ENCODE data around the gene PLXNB2.

DNA sequence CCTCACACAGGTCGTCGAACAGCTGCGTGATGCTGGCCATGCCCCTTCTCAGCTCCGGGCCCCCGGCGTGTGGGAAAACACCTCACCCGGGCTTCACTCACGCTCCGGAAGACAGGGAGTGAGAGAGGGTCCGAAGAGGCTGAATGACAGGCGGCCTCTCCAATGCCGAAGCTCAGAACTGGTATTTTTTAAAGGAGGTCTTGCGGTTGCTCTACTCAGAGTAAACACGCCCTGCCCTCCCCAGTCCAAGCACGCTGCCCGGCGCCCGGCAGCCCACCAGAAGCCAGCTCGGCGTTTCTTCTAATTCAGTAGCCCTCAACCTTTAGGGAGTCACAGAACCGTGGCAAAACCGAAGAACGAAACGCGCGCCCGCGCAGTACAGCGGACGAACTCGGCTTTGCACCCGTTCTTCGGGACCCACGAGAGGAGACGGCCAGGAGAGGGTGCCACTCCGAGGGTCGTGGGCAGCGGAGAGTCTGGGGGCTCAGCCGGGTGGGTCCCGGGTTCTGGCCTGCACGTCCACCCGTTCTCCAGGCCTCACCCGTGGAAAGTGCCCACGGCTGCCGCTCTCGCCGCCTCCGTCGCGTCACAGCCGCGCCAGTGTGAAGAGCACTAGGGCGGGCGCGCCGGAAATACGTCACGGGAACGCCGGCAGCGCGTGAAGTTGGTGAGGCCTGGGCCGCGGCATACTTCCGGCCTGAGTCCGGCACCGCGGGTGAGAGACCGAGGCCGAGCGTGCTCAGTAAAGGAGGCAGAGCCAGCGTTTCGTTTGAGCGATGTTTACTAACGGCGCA lies 62.8 kb downstream of the PLXNB2 start, which contains the start of gene TUBGCP6:
- TF ChIP-seq, protein P1, sequence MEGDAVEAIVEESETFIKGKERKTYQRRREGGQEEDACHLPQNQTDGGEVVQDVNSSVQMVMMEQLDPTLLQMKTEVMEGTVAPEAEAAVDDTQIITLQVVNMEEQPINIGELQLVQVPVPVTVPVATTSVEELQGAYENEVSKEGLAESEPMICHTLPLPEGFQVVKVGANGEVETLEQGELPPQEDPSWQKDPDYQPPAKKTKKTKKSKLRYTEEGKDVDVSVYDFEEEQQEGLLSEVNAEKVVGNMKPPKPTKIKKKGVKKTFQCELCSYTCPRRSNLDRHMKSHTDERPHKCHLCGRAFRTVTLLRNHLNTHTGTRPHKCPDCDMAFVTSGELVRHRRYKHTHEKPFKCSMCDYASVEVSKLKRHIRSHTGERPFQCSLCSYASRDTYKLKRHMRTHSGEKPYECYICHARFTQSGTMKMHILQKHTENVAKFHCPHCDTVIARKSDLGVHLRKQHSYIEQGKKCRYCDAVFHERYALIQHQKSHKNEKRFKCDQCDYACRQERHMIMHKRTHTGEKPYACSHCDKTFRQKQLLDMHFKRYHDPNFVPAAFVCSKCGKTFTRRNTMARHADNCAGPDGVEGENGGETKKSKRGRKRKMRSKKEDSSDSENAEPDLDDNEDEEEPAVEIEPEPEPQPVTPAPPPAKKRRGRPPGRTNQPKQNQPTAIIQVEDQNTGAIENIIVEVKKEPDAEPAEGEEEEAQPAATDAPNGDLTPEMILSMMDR (conservative IDR thresholded peaks at IDR 0.05), result no peak; the same call in 1 of the 2 replicates
- peak; percentile 86 for TF ChIP-seq ZFX (IDR thresholded peaks at IDR 0.05)
